COLO668 (cell line): ENCODE measurements around the gene DMPK.
A peak's percentile ranks its signal among the peaks of the same experiment; 100 is the strongest.

ENCODE experiments used
- DNase-seq: peaks from one replicate; lab custom pipeline; 2025; ENCODE audit not compliant: unreplicated experiment; lab: John Stamatoyannopoulos, UW

The DMPK gene

DNA sequence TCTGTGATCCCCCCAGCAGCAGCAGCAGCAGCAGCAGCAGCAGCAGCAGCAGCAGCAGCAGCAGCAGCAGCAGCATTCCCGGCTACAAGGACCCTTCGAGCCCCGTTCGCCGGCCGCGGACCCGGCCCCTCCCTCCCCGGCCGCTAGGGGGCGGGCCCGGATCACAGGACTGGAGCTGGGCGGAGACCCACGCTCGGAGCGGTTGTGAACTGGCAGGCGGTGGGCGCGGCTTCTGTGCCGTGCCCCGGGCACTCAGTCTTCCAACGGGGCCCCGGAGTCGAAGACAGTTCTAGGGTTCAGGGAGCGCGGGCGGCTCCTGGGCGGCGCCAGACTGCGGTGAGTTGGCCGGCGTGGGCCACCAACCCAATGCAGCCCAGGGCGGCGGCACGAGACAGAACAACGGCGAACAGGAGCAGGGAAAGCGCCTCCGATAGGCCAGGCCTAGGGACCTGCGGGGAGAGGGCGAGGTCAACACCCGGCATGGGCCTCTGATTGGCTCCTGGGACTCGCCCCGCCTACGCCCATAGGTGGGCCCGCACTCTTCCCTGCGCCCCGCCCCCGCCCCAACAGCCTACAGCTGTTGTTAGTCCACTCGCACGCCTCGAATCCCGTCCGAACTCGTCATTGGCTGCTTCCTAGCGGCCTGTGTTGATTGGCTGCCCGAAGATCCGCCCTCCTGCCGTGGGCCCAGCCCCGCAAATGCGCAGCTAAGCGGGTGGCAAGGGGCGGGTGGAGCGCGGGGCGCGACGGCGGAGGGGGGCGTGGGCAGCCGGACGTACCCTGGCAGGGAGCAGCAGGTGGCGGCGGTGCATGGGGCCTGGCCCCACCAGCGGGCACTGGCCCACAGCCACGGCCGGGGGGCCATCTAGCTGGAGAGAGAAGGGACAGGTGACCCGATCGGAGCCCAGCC lies 11.8 kb downstream of the DMPK start:
- peak; percentile 96 for DNase-seq

DNA sequence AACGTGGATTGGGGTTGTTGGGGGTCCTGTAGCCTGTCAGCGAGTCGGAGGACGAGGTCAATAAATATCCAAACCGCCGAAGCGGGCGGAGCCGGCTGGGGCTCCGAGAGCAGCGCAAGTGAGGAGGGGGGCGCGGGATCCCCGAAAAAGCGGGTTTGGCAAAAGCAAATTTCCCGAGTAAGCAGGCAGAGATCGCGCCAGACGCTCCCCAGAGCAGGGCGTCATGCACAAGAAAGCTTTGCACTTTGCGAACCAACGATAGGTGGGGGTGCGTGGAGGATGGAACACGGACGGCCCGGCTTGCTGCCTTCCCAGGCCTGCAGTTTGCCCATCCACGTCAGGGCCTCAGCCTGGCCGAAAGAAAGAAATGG lies 12.5 kb downstream of the DMPK start:
- peak; percentile 53 for DNase-seq

GRCh38 chr19:45768984-45769782 lies 13.1 kb downstream of the DMPK start, which contains the start of gene SIX5:
Gene SIX5, minus strand, starts transcription at chr19:45769252. Its CDS starts 408 bp downstream, at chr19:45768844.
- DNase-seq = peak; percentile 98

DNA sequence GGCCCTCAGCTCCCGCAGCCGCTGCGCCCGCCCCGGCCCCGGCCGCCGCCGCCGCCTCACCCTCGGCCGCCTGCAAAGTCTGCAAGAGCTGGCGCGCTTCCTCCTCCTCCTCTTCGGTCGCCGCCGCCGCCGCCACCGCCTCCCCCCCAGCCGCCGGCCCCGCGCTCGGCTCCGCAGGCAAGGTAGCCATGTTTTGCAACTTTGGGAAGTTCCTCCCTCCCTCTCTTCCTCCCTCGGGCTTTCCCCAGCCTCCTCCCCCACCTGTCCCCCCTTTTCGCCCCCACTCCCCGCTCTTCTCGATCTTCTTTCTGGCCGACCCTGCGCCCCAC lies 13.7 kb downstream of the DMPK start:
- peak; percentile 61 for DNase-seq

- DNase-seq = peak; percentile 63
Measured at GRCh38 chr19:45767881-45768654, 14.2 kb downstream of the DMPK start.

- DNase-seq = peak; percentile 80
Measured at GRCh38 chr19:45767410-45767880, 14.8 kb downstream of the DMPK start.

GRCh38 chr19:45766869-45767346 lies 15.4 kb downstream of the DMPK start:
- DNase-seq = no peak

DNA sequence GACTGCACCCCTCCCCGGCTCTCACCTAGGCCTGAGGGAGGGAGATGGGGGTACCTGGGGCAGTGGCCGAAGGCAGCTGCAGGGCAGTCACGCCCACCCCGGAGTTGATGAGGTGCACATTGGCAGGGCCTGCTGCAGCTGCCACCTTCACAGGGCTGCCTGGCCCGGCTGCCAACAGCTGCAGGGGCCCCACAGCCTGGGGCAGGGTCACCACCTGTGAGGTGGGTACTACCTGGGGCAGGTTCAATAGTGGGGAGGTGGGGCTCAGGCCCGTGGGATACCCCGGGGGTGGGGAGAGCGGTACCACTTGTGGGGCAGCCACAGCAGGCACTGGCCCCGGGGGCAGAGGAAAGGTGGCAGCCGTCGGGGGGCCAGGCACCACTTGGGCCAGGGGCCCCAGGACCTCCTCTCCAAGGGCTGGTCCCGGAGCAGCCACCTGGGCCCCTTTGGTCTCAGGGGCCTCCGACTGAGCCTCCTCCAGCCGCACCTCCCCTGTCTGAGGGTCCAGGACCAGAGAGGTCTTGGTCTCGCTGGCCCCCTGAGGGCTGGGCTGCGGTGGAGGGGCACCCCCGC lies 15.9 kb downstream of the DMPK start:
- peak; percentile 31 for DNase-seq

GRCh38 chr19:45765702-45766295 lies 16.5 kb downstream of the DMPK start:
- peak; percentile 23 for DNase-seq

DNA sequence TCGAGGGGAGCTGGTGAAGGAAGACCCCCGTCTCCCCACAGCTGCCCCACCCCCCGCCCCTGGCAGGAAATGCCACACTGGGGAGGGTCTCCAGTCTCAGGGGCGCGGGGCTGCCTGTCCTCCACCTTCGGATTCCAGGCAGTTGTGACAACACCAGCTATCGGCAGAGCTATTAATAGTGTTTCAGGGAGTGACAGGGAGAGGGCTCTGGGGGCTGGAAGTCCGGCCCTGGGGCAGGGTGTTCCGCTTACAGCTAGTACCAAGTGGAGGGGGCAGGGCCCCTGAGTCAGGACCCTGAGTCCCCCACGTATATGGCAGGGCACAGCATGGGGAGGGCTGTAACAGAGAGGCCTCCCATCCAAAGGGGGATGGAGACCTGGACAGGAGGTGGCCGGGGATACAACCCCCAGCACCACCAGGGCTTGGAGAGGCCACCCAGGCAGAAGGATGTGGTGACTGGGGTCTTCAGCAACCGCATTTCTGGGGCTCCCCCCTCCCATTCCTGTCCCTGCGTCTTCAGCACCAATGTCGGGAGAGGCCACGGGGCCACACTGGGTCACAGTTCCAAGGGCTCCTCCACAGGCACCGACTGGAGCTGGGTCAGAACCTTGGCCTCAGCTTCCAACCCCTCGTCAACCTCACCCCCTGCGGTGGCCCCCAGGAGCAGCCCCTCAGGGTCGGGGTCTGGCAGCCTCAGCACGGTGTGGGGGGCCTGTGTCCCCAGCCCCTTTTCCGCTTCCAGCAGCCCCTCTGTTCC lies 17.2 kb downstream of the DMPK start:
- no peak for DNase-seq

- DNase-seq = no peak
Measured at GRCh38 chr19:45764475-45764874, 17.8 kb downstream of the DMPK start.

DNA sequence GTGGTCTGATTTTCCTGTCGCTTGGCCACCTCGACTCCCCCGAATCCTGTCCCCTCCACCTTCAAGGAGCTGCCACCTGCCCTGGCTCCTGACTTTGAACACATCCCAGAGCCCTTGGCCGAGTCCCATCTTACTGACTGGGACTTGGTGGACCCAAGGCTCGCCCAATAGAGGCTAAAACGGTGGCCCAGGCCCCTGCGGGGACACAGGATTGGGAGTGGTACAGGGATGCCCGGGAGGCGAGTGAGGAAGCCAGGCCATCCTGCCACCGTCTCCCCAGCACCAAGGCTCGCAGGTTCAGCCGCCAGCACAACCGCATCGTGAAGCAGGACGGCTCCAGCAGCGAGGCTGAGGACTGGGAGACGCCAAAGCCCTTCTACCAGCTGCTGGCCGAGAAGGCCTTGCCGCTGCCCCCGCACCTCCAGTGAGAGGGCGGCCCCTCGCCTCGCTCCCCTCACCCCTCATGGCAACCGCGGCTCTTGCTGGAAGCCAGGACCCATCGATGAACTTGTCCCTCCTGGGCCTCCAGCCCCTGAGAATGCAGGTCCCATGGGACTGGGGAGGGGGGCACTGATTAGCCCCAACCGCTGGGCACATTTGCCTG lies 18.5 kb downstream of the DMPK start:
- no peak for DNase-seq

GRCh38 chr19:45762870-45763631 lies 19.2 kb downstream of the DMPK start:
- DNase-seq = no peak

DNA sequence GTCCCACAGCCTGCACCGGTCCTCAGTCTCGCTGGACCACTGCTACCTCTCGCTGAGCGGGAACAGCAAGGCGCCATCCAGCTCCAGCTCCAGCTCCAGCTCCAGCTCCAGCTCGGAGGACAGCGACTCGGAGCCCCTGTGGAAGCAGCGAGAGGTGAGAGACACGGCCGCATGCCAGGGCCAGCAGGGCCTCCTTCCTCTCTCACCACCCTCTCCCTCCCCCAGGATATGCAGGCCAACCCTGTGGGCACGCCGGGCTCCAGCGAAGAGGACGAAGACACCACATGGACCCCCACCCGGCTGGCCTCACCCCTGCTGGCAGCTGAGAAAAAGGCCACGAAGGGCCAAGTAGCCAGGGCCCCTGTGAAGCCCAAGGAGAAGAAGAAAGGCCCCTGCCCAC lies 20.6 kb downstream of the DMPK start:
- no peak for DNase-seq

DNA sequence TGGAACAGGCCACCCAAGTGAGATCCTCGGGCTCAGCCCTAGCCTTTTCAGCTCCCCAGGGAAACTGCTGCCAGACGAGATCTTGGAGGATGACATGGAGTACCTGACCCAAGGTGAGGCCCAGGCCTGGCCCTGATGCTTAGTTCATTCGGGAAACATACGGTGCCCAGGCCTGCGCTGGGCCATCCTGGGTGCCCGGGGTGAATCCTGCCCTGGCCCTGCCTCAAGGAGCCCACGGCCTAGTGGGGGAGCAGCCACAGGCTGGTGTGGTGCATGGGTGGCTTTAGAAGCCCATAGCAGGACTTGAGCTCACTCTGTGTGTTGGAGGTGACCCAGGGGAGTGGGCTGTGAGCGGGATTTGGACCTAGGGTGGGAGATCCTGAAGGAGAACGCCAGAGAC lies 23.4 kb downstream of the DMPK start:
- no peak for DNase-seq

DNA sequence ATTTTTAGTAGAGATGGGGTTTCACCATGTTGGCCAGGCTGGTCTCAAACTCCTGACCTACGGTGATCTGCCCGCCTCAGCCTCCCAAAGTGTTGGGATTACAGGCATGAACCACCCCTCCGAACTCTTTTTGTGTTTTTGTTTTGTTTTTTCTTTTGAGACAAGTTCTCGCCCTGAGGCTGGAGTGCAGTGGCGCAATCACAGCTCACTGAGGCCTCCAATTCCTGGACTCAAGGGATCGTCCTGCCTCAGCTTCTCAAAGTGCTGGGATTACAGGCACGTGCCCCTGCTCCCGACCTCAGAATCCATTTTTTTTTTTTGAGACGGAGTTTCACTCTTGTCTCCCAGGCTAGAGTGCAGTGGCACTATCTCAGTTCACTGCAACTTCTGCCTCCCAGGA lies 24.6 kb downstream of the DMPK start:
- no peak for DNase-seq

- no peak for DNase-seq
Measured at GRCh38 chr19:45754323-45754722, 28.0 kb downstream of the DMPK start.

- DNase-seq = no peak
Measured at GRCh38 chr19:45753548-45753947, 28.7 kb downstream of the DMPK start.

DNA sequence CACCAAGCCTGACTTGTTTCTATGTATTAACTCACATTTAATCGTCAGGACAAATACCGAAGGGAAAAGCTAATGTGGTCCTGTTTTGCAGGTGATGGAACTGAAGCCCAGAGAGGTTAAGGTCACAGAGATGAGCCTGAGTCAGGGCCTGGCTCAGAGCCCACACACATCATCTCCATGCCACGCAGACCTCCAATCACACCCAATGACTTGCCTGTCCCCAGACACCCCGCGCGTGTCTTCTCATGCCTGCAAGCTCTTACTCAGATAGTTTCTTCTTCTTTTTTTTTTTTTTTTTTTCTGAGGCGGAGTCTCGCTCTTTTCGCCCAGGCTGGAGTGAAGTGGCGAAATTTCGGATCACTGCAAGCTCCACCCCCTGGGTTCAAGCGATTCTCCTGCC lies 29.7 kb downstream of the DMPK start:
- no peak for DNase-seq
